Kidney tubule cell (primary cell): ENCODE data around the gene ELOVL4.

Experiments used
- DNase-seq: peaks from one replicate; pipeline ENCODE4 v3.0.0-alpha.2; 2018; ENCODE audit warnings: low spot score

Gene ELOVL4

GRCh38 chr6:79911992-79912391 is 35.4 kb downstream of the ELOVL4 start:
- DNase-seq, result no peak

- DNase-seq, result no peak
These were observed 37.8 kb downstream of the ELOVL4 start for GRCh38 chr6:79909517-79909916.

- DNase-seq, result no peak
These were observed 45.3 kb downstream of the ELOVL4 start for GRCh38 chr6:79902046-79902445.

GRCh38 chr6:79898076-79898475 is 49.3 kb downstream of the ELOVL4 start:
- no peak for DNase-seq

- DNase-seq, result no peak
These were observed 51.3 kb downstream of the ELOVL4 start for GRCh38 chr6:79896075-79896449.

- peak; percentile 38 for DNase-seq
These were observed 51.8 kb downstream of the ELOVL4 start for GRCh38 chr6:79895382-79896074.

GRCh38 chr6:79894939-79895338 is 52.4 kb downstream of the ELOVL4 start:
- no peak for DNase-seq

GRCh38 chr6:79888587-79888986 is 58.8 kb downstream of the ELOVL4 start:
- no peak for DNase-seq

- peak; percentile 50 for DNase-seq
These were observed 69.1 kb downstream of the ELOVL4 start for GRCh38 chr6:79878142-79878748.

- DNase-seq, result no peak
These were observed 72.7 kb downstream of the ELOVL4 start for GRCh38 chr6:79874531-79875134.

- peak; percentile 81 for DNase-seq
These were observed 74.4 kb downstream of the ELOVL4 start for GRCh38 chr6:79872986-79873385.

- DNase-seq, result no peak
These were observed 75.0 kb downstream of the ELOVL4 start for GRCh38 chr6:79872303-79872702.

GRCh38 chr6:79869600-79870084 is 77.7 kb downstream of the ELOVL4 start:
- peak; percentile 84 for DNase-seq

- DNase-seq, result no peak
These were observed 78.2 kb downstream of the ELOVL4 start for GRCh38 chr6:79869184-79869583.

- peak; percentile 71 for DNase-seq
These were observed 79.1 kb downstream of the ELOVL4 start for GRCh38 chr6:79868098-79868722.
